HG03175 (cell line): ENCODE data around the gene OBSL1.

Experiments used
- ATAC-seq: cut with Tn5 transposase; IDR thresholded peaks from one replicate; pipeline ENCODE4 v1.9.1; 2021; ENCODE audit warnings: mild to moderate bottlenecking, moderate library complexity; ENCODE audit not compliant: unreplicated experiment

The OBSL1 gene

GRCh38 chr2:219597552-219598307 is 26.4 kb upstream of the OBSL1 start, which contains the start of gene STK11IP:
STK11IP (plus strand) TSS chr2:219597857; CDS start chr2:219598120, 263 bp downstream.
- peak; percentile 92 for ATAC-seq

DNA sequence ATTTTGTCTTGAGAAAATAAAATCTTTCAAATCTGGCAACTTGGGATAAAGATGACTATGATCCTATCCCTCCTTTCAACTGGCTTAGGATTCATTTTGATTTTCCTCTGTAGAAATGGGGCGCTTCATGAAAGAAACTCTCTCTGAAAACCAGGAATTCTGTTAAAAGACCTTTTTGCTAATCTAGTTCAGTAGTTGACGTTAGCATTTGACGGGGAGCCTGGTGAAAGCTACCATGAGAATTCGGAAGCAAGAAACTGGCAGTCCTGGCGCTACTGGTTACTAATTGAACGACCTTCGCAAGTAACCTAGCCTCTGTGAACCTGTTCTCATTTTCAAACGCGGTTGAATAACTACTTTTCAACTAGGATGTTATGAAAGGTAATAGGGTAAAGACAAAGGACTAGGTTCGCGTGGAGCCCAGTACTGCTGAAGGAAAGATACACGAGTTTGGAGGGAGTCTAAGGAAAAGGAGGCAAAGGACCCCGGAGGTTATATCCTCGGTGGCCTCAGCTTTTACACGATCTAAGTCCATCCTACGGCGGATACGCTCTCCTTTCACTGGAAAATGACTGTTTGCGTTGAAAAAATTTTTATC is 25.7 kb upstream of the OBSL1 start:
- no peak for ATAC-seq

DNA sequence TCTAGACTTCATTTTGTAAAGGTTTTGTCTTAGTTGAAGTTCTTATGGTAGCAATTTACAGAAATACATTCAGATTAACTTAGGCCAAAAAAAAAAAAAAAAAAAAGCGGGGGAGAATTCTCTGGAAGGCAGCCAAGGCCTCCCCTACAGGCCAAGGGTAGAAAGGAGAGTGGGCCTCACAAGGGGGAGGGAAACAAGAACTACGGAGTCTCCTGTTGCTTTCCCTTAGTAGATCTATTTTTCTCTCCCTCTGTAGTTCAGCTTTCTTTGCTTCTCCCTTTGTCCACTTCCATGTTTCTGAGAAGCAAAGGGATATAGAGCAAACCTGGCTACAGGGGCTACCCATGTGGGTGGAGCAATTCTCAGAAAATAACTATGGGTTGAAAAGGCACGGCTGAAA is 23.9 kb upstream of the OBSL1 start:
- ATAC-seq, result no peak

DNA sequence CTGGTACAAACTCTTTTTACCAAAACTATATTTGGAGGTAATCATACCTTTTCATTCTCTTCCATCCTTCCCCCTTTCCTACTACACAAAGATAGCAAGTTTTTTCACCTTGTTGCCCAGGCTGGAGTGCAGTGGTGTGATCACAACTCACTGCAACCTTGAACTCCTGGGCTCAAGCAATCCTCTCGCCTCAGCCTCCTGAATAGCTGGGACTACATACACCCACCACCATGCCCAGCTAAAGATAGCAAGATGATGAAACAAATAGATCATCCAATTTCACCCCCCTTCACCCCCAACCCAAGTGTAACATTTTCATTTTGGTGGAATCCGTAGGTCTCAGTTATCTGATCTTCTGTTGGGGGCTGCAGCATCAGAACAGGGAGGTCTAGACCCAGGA is 21.8 kb upstream of the OBSL1 start:
- ATAC-seq, result no peak

DNA sequence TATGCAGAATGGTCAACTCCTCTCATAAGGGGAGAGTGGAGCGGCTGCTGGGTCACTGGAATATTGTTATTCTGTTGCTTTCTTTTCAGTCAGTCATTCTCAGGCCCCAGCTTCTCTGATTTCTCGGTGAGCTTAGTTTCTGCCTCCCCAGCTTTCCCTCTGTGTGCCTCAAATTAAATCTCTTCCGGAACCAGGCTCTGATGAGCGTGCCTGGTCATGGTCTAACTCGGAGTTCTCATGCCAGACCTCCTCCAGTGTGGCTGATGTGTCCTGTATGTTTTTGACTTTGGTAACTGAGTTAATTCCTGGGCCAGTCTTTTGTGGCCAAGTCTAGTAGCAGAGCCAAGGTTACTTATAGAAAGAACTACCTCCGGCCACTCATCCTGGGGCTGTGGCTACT is 21.4 kb upstream of the OBSL1 start:
- no peak for ATAC-seq

GRCh38 chr2:219591091-219591490 is 19.8 kb upstream of the OBSL1 start:
- no peak for ATAC-seq

- no peak for ATAC-seq
Measured at GRCh38 chr2:219581346-219581745, 10.0 kb upstream of the OBSL1 start.

DNA sequence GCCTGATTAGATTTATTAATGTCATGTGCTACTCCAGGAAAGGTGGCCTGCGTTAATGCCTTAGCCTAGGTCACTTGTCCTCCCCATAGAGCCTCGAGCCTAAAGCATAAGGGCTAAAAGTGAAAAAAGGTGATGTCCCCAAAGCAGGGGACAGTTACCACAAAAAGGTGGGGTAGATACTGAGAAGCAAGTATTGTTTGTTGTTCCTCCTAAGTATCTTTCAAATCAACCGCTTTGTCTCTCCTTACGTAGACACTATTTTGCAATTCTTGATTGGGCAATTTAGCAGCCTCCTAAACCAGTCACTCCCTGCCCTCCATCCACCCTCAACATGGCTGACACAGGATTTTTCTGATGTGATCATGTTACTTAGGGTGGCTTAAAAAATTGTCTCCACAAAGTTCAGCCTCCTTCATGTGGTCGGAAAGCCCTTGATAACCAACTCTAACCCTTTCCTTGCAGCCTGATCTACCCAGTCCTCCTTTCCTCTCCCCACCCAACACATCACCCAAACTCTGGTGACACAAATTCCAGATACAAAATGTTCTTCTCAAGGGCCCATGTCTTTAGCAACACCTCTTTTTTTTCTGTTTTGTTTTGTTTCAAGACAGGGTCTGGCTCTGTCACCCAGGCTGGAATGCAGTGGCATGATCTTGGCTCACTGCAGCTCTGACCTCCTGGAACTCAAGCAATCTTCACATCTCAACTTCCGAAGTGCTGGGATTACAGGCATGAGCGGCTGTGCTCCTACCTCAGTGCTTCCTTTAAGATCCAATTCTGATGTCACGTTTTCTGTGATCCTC is 7.7 kb upstream of the OBSL1 start:
- ATAC-seq, result no peak

GRCh38 chr2:219576505-219577388 is 5.4 kb upstream of the OBSL1 start:
- no peak for ATAC-seq

DNA sequence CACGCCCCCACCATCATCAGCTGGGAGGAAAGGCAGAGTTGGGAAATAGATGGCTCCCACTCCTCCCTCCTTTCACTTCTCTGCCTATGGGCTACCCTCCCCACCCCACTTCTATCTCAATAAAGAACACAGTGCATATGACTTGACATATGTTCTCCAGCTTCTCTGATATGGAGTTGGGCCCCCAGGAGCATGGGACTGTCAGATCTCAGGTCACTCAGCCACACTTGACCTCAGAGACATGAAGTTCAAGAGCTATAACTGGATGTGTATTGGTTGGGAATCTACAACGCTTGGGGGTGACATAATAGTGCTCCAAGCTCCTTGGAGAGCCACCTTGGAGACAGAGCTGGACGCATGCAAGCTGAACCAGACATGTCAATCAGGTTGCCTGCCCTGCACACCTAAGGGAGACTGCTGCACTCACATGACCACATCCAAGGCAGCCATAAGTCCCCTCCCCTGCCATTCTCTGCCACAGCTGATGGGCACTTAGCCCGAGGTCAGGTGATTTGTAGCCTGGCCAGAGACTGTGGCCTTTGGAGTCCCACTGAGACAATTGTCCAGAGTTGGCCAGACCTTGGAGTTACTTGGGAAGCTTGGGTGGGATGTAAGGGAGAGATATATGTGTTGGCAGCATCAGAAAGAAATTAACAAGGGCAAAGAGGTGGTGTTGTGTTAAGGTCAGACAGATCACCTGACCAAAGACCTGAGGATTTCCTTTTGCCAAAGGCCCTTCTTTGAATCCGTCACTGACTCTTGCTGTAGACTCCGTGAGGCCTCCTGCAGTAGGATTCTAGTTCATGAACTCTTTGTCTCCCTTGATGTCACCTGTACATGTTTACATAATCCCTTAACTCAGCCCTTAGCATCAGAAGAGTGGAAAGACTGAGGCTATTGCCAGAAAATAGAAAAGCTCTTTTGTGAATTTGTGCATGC is 4.5 kb upstream of the OBSL1 start:
- no peak for ATAC-seq

- no peak for ATAC-seq
Measured at GRCh38 chr2:219574484-219575311, 3.4 kb upstream of the OBSL1 start.

- ATAC-seq, result no peak
Measured at GRCh38 chr2:219573166-219573565, 1.8 kb upstream of the OBSL1 start.

GRCh38 chr2:219572237-219573001 is 1.1 kb upstream of the OBSL1 start, which contains the start of gene INHA:
INHA (plus strand) TSS chr2:219572310; CDS start chr2:219572375, 65 bp downstream.
- no peak for ATAC-seq

DNA sequence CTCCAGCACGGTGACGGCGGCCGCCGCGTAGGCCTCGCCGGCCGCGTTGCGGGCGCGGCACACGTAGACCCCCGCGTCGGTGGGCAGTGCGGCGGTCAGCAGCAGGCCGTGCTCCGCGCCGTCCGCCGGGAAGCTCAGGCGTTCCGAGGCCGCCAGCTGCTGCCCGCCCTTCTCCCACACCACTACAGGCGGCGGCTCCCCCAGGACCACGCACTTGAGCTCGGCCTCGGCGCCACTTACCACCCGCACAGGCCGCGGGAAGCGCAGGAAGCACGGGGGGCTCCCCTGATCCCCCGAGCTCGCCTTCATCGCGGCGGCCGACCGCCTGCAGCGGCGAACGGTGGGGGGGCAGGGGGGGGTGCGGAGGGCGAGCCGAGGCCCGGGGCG is 422 bp downstream of the OBSL1 start:
- ATAC-seq, result no peak

DNA sequence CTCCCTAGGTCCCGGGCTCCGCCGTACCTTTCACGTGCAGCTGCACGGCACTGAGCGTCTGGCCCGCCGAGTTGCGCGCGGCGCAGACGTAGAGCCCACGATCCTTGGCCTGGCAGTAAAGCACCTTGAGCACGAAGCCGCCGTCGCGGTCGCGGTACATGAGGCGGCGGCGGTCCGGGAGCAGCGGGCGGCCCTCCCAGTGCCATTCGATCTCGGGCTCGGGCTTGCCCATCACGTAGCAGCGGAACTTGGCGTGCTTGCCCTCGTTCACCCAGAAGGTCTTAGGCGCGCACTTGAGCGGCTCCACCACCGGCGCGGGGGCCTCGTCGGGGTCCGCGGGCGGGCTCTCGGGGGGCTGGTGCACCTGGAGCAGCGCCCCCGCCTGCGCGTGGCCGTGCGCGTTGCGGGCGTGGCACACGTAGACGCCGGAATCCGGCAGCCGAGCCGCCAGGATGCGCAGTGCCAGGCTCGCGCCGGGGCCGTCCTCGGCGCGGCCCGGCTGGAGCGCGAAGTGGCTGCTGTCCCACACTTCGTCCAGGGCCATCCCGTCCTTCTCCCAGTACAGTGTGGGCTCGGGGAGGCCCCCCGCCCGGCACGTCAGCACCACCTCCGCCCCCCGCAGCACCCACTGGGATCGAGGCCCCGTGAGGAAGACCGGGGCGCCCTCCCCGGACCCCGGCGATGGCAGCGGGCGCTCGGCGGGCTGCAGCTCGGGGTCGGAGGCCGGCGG is 980 bp downstream of the OBSL1 start:
- ATAC-seq, result no peak

GRCh38 chr2:219569635-219570034 is 1.7 kb downstream of the OBSL1 start:
- ATAC-seq, result no peak

DNA sequence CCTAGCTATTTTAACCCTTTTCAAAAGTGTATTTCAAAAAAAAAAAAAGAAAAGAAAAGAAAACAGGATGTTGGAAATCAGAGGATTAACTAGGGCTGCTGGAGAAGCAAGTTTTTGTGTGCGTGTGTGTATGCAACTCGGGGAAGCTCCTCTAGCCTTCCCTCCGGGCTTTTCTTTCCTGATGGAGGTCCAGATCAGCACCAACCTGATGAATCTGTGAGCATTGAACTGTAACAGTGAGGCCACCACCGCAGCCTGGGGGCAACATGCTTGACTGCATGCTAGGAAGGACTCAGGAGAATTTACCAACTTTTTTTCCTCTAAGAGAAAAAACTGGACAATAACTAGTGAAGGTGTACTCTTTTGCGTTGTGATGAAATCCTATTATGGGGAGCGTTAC is 2.3 kb downstream of the OBSL1 start:
- no peak for ATAC-seq
